CD4-positive, CD25-positive, alpha-beta regulatory T cell (primary cell): Measurements from ENCODE around the gene HECTD4. TPM values are rescaled to one million over a fixed set of nuclear protein-coding genes. Genes with fewer than 3 reads are reported as not detected.
A peak's percentile ranks its signal among the peaks of the same experiment; 100 is the strongest.

ENCODE experiments used
- ATAC-seq, 2 donors: fragments of 150-1000 bp; cut with Tn5 transposase; one replicate each; pipeline ENCODE4 v1.10.0; 2021; ENCODE audit warnings: low read depth in 2 of 2, moderate number of reproducible peaks in 2 of 2, moderate library complexity in 1 of 2
- DNase-seq, 3 donors: peaks; one replicate each; pipeline versions ENCODE4 v3.0.0 to v3.0.0-alpha.2; 2012 to 2022; ENCODE audit warnings: mixed read lengths in 1 of 3
- H3K27ac ChIP-seq: one replicate; pipeline ENCODE4 v1.7.0; 2013; ENCODE audit warnings: mild to moderate bottlenecking, low read length; ENCODE audit not compliant: insufficient read depth, poor library complexity, severe bottlenecking
- H3K27me3 ChIP-seq: one replicate; pipeline ENCODE4 v1.7.0; 2013; ENCODE audit warnings: low read length; ENCODE audit not compliant: control insufficient read depth, insufficient read depth
- H3K36me3 ChIP-seq: one replicate; pipeline ENCODE4 v1.7.0; 2013; ENCODE audit warnings: mild to moderate bottlenecking, low read length, moderate library complexity; ENCODE audit not compliant: control insufficient read depth, insufficient read depth
- H3K4me1 ChIP-seq: 2 replicates; pipeline ENCODE4 v1.7.0; 2013; ENCODE audit warnings: mild to moderate bottlenecking, low read length; ENCODE audit not compliant: insufficient read depth, control insufficient read depth, poor library complexity, severe bottlenecking
- H3K4me3 ChIP-seq: one replicate; pipeline ENCODE4 v1.7.0; 2013; ENCODE audit warnings: low read depth, mild to moderate bottlenecking, low read length, moderate library complexity
- H3K9me3 ChIP-seq, 2 experiments: 1 replicate in 1 of 2; 2 replicates in 1 of 2; pipeline ENCODE4 v1.7.0; 2013; ENCODE audit warnings: low read length in 2 of 2, mild to moderate bottlenecking in 1 of 2, moderate library complexity in 1 of 2; ENCODE audit not compliant: control insufficient read depth in 2 of 2
- H3K27ac Mint-ChIP-seq, 3 donors: one replicate each; pipeline ENCODE4 v1.8.0; 2020 to 2022; ENCODE audit warnings: mild to moderate bottlenecking in 3 of 3, mixed read lengths in 3 of 3, moderate library complexity in 2 of 3
- H3K27me3 Mint-ChIP-seq: one replicate; pipeline ENCODE4 v1.8.0; 2022; ENCODE audit warnings: mild to moderate bottlenecking, mixed read lengths
- H3K36me3 Mint-ChIP-seq: one replicate; pipeline ENCODE4 v1.8.0; 2020; ENCODE audit warnings: mixed read lengths
- H3K4me1 Mint-ChIP-seq, 4 donors: one replicate each; pipeline ENCODE4 v1.8.0; 2020 to 2022; ENCODE audit warnings: mixed read lengths in 4 of 4, mild to moderate bottlenecking in 1 of 4
- H3K4me3 Mint-ChIP-seq, 4 donors: one replicate each; pipeline ENCODE4 v1.8.0; 2020 to 2022; ENCODE audit warnings: mild to moderate bottlenecking in 4 of 4, mixed read lengths in 4 of 4, moderate library complexity in 3 of 4
- H3K9me3 Mint-ChIP-seq, 7 donors: one replicate each; pipeline ENCODE4 v1.8.0; 2020 to 2022; ENCODE audit warnings: mixed read lengths in 7 of 7, mild to moderate bottlenecking in 3 of 7, moderate library complexity in 2 of 7
- polyA plus RNA-seq, 4 donors: library from polyadenylated mRNA; unstranded; fragments of 300-500 nt; fragmentation: Illumina TruSeq; gene quantifications; one replicate each; pipeline ENCODE4 v1.2.3, GENCODE V29; 2021
- total RNA-seq: library from RNA; stranded (reverse); gene quantifications from one replicate; pipeline ENCODE4 v1.2.3, GENCODE V29; 2022

The HECTD4 gene
- total and polyA plus RNA-seq, 5 donors from 2014 or later, result 2.1 to 59.3 (median 2.7) TPM

DNA sequence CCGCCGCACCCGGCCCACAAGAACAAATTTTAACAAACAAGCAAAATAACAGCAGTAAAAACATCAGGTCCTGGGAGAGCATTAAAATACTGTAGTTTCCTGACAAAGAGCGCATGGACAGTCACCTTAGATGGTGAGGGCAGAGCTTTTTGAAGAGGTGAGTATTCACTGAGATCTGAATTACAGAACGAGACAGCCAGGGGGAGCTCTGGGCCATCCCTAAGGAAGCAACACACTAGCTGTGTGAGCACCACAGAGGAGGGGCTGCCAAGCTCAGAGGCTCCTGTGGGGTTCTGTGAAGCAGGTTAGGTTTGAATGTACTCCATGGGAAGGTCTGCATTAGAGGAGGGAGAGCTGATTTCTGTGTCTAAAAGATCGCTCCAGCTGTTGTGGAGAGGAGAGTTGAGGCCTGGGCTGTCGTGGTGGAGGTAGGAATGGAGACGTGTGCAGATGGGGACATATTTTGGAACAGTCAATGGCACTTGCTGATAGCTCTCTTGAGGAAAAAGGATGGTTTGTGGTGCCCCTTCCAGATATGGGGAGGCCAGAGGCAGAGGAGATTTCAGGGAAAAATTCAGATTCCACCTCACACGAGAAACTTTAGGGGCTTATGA lies 184.0 kb downstream of the HECTD4 start:
- no peak overlapping the region for H3K27ac ChIP-seq
- H3K9me3 Mint-ChIP-seq, result no peaks in the 10 kb centered on the region
- DNase-seq, result peak in 2 of 3 donors; percentile 34 to 74
- H3K4me3 ChIP-seq, result no peak overlapping the region
- peak; percentile 62 to 72 for ATAC-seq
- H3K27me3 Mint-ChIP-seq, result no peaks in the 10 kb centered on the region
- no peak overlapping the region for H3K4me3 Mint-ChIP-seq
- peaks cover 48% of the 10 kb centered on the region for H3K36me3 ChIP-seq
- no peaks in the 10 kb centered on the region for H3K27me3 ChIP-seq
- no peaks in the 10 kb centered on the region for H3K4me1 ChIP-seq
- peak overlapping the region in 2 of 3 donors; percentile 27 to 74 for H3K27ac Mint-ChIP-seq
- peaks cover 35% of the 10 kb centered on the region for H3K36me3 Mint-ChIP-seq
- H3K9me3 ChIP-seq, result no peaks in the 10 kb centered on the region
- H3K4me1 Mint-ChIP-seq, result peaks cover 0 to 2% (median 0%) of the 10 kb centered on the region in 4 donors

DNA sequence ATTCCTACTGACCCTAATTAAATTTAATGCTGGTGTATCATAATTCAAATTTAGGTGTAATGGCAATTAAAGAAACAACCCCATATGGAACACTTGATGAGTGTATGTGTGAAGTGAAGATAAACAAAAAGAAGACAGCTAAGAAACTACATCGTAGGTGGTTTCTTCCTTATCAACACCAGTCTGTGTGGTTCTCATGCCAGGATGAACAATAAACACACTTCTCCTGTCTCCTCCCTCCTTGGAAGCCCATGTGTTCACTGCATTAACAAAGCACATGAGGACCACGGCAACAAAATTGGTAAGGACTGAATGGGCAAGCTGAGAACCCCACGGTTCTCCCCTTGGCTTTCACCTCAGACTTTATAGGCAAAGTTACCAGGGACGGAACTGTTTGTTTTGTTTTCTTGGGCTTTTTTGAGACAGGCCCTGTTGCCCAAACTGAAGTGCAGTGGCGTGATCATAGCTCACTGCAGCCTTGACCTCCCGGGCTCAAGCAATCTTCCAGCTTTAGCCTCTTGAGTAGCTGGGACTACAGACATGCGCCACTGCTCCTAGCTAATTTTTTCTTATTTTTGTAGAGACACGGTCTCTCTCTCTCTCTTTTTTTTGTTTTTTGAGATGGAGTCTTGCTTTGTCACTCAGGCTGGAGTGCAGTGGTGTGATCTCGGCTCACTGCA lies 185.9 kb downstream of the HECTD4 start:
- Histone ChIP-seq H3K27ac (no peak overlapping the region), H3K27me3 (no peaks in the 10 kb centered on the region), H3K4me1 (no peaks in the 10 kb centered on the region), H3K4me3 (no peak overlapping the region), H3K36me3 (peaks cover 55% of the 10 kb centered on the region), H3K9me3 (no peaks in the 10 kb centered on the region)
- Mint-ChIP-seq H3K4me3 (no peak overlapping the region), H3K4me1 (peaks cover 0 to 2% (median 0%) of the 10 kb centered on the region in 4 donors), H3K27ac (no peak overlapping the region), H3K36me3 (peaks cover 47% of the 10 kb centered on the region), H3K27me3 (no peaks in the 10 kb centered on the region), H3K9me3 (no peaks in the 10 kb centered on the region)
- ATAC-seq (no peak), DNase-seq (no peak)

DNA sequence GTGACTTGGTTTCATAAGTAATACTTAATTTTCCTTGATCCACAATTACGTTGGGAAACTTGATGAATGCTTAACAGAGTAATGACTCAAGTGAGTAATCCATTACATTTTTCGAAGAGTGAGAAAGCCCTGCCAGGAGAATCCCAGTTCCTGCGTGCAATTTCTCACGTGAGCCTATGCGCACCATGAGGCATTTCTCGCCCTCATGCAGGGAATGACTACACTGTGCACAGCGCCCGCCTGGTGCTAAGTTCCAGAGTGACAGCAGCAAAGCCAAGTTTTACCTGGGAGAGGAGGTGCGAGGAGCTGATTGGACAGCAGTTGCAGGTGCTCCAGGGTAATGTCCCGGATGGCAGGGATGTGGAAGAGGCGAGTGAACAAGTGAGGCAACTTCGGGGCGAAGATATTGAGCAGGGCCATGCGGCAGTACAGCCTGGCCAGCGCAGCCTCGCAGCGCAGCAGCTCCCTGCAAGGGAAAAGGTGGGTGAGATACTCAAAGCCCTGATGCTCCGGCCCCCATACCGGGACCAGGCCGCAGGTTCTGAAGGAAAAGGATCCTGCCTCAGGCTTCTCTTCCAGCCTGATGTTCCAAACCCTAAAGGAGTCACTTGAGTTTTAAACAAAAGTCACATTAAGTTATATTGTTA lies 187.5 kb downstream of the HECTD4 start:
- H3K9me3 Mint-ChIP-seq, result no peaks in the 10 kb centered on the region
- H3K4me1 Mint-ChIP-seq, result peaks cover 0 to 2% (median 0%) of the 10 kb centered on the region in 4 donors
- H3K36me3 Mint-ChIP-seq, result peaks cover 55% of the 10 kb centered on the region
- Histone ChIP-seq H3K9me3 (no peaks in the 10 kb centered on the region), H3K27me3 (no peaks in the 10 kb centered on the region), H3K4me3 (no peak overlapping the region), H3K36me3 (peaks cover 56% of the 10 kb centered on the region), H3K27ac (no peak overlapping the region), H3K4me1 (no peaks in the 10 kb centered on the region)
- H3K4me3 Mint-ChIP-seq, result no peak overlapping the region
- DNase-seq (no peak), ATAC-seq (no peak)
- H3K27me3 Mint-ChIP-seq, result no peaks in the 10 kb centered on the region
- peak overlapping the region in 1 of 3 donors; percentile 14 for H3K27ac Mint-ChIP-seq

DNA sequence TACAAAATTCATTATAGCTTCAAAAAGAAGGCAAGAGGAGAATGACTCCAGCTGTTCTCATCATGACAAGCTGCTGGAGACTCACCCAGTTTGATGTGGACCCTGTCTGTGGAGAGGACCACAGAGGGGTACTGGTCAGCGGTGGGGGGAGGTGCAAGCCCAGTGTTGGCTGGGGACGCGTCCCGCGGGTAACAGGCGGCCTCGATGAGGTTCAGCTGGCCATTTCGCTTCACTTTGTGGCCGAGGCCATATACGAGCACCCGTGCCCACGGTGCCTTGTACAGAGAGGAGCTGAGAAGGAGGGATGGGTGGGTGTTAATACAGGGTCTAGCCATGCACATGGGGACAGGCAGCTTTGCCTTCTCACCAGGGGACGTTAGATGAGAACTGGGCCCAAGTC lies 189.8 kb downstream of the HECTD4 start:
- Histone ChIP-seq H3K4me1 (no peaks in the 10 kb centered on the region), H3K36me3 (peaks cover 48% of the 10 kb centered on the region), H3K4me3 (no peak overlapping the region), H3K27me3 (no peaks in the 10 kb centered on the region), H3K9me3 (no peaks in the 10 kb centered on the region), H3K27ac (no peak overlapping the region)
- Mint-ChIP-seq H3K36me3 (peaks cover 45% of the 10 kb centered on the region), H3K27me3 (no peaks in the 10 kb centered on the region), H3K27ac (no peak overlapping the region), H3K4me1 (no peaks in the 10 kb centered on the region), H3K4me3 (no peak overlapping the region), H3K9me3 (no peaks in the 10 kb centered on the region)
- ATAC-seq (no peak), DNase-seq (no peak)

DNA sequence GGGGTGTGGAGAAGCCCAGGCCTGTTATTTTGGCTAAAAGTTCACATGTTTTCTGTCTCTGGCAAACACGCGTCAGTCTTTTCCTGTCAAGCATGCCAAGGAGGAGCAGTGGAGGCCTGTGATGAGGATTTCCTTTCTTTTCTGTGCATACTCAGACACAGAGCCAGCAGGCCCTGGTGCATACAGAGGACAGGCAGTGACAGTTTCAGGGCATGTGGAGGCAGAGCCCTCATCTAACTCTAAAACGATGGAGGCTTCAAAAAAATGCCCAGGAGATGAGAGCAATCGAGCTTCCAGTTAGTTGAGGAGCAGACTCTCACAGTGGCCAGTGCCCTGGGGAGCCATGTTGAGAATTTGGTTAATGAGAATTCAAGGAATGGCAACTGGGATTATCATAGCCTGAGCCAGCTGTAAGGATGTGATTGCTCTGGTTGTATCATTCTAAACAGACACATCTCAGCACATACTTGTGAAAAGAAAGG lies 190.3 kb downstream of the HECTD4 start:
- Mint-ChIP-seq H3K9me3 (no peaks in the 10 kb centered on the region), H3K36me3 (peaks cover 42% of the 10 kb centered on the region), H3K27me3 (no peaks in the 10 kb centered on the region), H3K4me3 (no peak overlapping the region), H3K27ac (no peak overlapping the region), H3K4me1 (no peaks in the 10 kb centered on the region)
- H3K36me3 ChIP-seq, result peaks cover 48% of the 10 kb centered on the region
- H3K4me3 ChIP-seq, result no peak overlapping the region
- no peaks in the 10 kb centered on the region for H3K27me3 ChIP-seq
- H3K9me3 ChIP-seq, result no peaks in the 10 kb centered on the region
- ATAC-seq (no peak), DNase-seq (no peak)
- no peaks in the 10 kb centered on the region for H3K4me1 ChIP-seq
- no peak overlapping the region for H3K27ac ChIP-seq

DNA sequence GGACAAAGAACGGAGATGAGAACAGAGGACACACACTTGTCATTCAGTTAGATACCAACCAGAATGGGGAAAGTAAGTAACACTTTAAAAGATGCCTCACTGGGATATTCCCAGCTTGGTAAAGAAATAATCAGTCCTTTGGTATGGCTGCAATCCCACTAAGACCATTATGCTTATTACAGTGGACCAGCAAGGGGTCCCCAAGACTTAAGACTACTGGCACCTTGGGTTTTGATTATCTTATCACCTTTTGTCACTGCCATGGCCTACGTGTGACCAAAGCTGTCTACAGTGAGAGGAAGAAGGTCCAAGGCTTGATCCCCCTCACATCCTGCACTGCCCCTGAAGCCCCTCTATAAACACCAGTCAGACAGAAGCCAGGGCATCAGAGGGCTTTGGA lies 191.0 kb downstream of the HECTD4 start:
- Mint-ChIP-seq H3K27me3 (no peaks in the 10 kb centered on the region), H3K27ac (no peak overlapping the region), H3K4me3 (no peak overlapping the region), H3K9me3 (no peaks in the 10 kb centered on the region), H3K36me3 (peaks cover 42% of the 10 kb centered on the region), H3K4me1 (no peaks in the 10 kb centered on the region)
- no peak for DNase-seq
- no peak for ATAC-seq
- Histone ChIP-seq H3K27ac (no peak overlapping the region), H3K9me3 (no peaks in the 10 kb centered on the region), H3K4me1 (no peaks in the 10 kb centered on the region), H3K27me3 (no peaks in the 10 kb centered on the region), H3K4me3 (no peak overlapping the region), H3K36me3 (peaks cover 48% of the 10 kb centered on the region)

DNA sequence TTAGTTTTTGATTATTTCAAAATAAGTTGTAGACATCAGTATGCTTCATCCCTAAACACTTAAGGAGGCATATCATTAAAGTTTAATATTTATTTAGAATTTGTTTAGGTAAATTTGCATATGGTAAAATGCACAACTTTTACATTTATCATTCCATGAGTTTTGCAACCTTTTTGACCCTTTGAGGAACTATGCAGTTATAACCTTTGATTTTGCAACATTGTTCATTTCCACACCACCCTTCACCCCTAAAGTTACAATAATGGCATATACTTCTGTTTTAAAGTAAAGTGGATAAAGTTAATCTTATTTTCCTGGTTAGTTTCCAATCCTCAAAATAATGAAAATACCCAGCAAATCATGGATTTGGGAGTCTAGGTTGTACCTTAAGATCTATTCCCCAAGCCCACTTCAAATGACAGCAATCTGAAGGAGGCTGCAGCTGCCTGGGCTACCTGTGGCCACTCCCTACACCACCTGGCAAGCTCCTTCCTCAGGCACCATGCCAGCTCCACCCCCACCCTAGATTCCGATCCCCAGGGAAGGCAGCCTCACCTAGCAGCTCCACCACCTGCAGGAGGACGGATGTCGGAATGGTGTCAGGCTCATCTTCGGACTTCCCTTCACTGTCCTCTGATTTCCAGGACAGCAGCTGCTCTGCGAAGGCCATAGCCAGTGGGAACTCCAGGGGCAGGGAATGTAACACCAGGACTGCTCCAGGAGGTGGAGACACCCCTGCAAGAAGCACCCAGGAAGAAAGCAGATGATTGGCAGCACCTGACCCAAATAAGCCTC lies 191.8 kb downstream of the HECTD4 start:
- no peaks in the 10 kb centered on the region for H3K9me3 Mint-ChIP-seq
- DNase-seq, result no peak
- Histone ChIP-seq H3K4me1 (no peaks in the 10 kb centered on the region), H3K36me3 (peaks cover 48% of the 10 kb centered on the region), H3K27me3 (no peaks in the 10 kb centered on the region), H3K9me3 (no peaks in the 10 kb centered on the region), H3K4me3 (no peak overlapping the region), H3K27ac (no peak overlapping the region)
- H3K27ac Mint-ChIP-seq, result no peak overlapping the region
- no peak for ATAC-seq
- no peaks in the 10 kb centered on the region for H3K4me1 Mint-ChIP-seq
- H3K27me3 Mint-ChIP-seq, result no peaks in the 10 kb centered on the region
- peaks cover 43% of the 10 kb centered on the region for H3K36me3 Mint-ChIP-seq
- H3K4me3 Mint-ChIP-seq, result no peak overlapping the region
